SU-DHL-6 (cell line): ENCODE measurements around the gene CMPK2.

ENCODE experiments used
- CTCF ChIP-seq: fragments of 200-600 bp; sonication (generic); IDR thresholded peaks from one replicate; pipeline ENCODE4 v1.5.1; 2017; ENCODE audit warnings: antibody characterized with exemption, mild to moderate bottlenecking, low read length, moderate library complexity; ENCODE audit not compliant: insufficient read depth, poor library complexity, severe bottlenecking
- EZH2phosphoT487 ChIP-seq: fragments of 200-600 bp; sonication (generic), shearing (Covaris generic); conservative IDR thresholded peaks from 2 replicates; pipeline ENCODE4 v1.6.1; 2018; ENCODE audit warnings: mild to moderate bottlenecking, antibody characterized with exemption, low read length, moderate library complexity, mixed read lengths

GRCh38 chr2:6808426-6808825 is 57.3 kb downstream of the CMPK2 start:
- no peak for TF ChIP-seq CTCF
- TF ChIP-seq EZH2phosphoT487 = no peak
